Choroid plexus epithelial cell (primary cell): ENCODE data around the gene MMRN1.

Experiments
- DNase-seq: peaks from one replicate; pipeline ENCODE4 v3.0.0-alpha.2; 2010; ENCODE audit warnings: low read depth
- H3K4me3 ChIP-seq: 2 replicates; pipeline ENCODE4 v1.5.1; 2011; ENCODE audit warnings: low read depth, mild to moderate bottlenecking, control low read depth, low read length, moderate library complexity
- CTCF ChIP-seq: conservative IDR thresholded peaks from 2 replicates; pipeline ENCODE4 v1.5.1; 2011; ENCODE audit warnings: low read depth, mild to moderate bottlenecking, control low read depth, inconsistent platforms, low read length, moderate library complexity

MMRN1 gene

GRCh38 chr4:89954906-89955695 lies 60.4 kb downstream of the MMRN1 start:
- TF ChIP-seq CTCF = no peak
- DNase-seq = no peak
- H3K4me3 ChIP-seq = no peak overlapping the region

- DNase-seq = no peak
- no peak overlapping the region for H3K4me3 ChIP-seq
- TF ChIP-seq CTCF = no peak
These were observed 62.6 kb downstream of the MMRN1 start for GRCh38 chr4:89957046-89957926.

- H3K4me3 ChIP-seq = no peak overlapping the region
- TF ChIP-seq CTCF = no peak
- no peak for DNase-seq
These were observed 87.2 kb downstream of the MMRN1 start for GRCh38 chr4:89981789-89982334.

- DNase-seq = no peak
- no peak overlapping the region for H3K4me3 ChIP-seq
- TF ChIP-seq CTCF = no peak
These were observed 93.6 kb downstream of the MMRN1 start for GRCh38 chr4:89988268-89988667.

- no peak for TF ChIP-seq CTCF
- H3K4me3 ChIP-seq = no peak overlapping the region
These were observed 98.1 kb downstream of the MMRN1 start for GRCh38 chr4:89992744-89993143.

GRCh38 chr4:89994176-89994873 lies 99.7 kb downstream of the MMRN1 start:
- DNase-seq = no peak
- H3K4me3 ChIP-seq = no peak overlapping the region
- no peak for TF ChIP-seq CTCF

More at GRCh38 chr4:89992744-89993143, 98.1 kb downstream of the MMRN1 start:
- DNase-seq = no peak
